Activated CD4-positive, alpha-beta T cell treated with anti-CD3 and anti-CD28 coated beads for 24 hours (primary cell): ENCODE measurements around the gene CEP170B.
"Not testable (repeated sequence)": the region's sequence is repeated elsewhere in the genome, so short reads cannot be mapped to it uniquely, and the experiment has no call there.

Experiments
- DNase-seq, 2 donors: peaks; one replicate each; pipeline ENCODE4 v3.0.0-alpha.2; 2020; ENCODE audit warnings: low read depth in 2 of 2

The CEP170B gene

GRCh38 chr14:104889375-104889757, 24.3 kb downstream of the CEP170B start:
- DNase-seq, result no peak

DNA sequence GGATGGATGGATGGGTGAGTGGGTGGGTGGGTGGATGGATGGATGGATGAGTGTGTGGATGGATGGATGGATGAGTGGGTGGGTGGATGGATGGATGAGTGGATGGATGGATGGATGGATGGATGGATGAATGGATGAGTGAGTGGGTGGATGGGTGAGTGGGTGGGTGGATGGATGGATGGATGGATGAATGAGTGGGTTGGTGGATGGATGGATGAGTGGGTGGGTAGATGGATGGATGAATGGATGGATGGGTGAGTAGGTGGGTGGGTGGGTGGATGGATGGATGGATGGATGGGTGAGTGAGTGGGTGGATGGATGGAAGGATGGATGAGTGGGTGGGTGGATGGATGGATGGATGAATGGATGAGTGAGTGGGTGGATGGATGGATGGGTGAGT, 25.2 kb downstream of the CEP170B start:
- not testable (repeated sequence) for DNase-seq

- DNase-seq, result no peak
Observed at GRCh38 chr14:104891121-104891551, 26.1 kb downstream of the CEP170B start.

DNA sequence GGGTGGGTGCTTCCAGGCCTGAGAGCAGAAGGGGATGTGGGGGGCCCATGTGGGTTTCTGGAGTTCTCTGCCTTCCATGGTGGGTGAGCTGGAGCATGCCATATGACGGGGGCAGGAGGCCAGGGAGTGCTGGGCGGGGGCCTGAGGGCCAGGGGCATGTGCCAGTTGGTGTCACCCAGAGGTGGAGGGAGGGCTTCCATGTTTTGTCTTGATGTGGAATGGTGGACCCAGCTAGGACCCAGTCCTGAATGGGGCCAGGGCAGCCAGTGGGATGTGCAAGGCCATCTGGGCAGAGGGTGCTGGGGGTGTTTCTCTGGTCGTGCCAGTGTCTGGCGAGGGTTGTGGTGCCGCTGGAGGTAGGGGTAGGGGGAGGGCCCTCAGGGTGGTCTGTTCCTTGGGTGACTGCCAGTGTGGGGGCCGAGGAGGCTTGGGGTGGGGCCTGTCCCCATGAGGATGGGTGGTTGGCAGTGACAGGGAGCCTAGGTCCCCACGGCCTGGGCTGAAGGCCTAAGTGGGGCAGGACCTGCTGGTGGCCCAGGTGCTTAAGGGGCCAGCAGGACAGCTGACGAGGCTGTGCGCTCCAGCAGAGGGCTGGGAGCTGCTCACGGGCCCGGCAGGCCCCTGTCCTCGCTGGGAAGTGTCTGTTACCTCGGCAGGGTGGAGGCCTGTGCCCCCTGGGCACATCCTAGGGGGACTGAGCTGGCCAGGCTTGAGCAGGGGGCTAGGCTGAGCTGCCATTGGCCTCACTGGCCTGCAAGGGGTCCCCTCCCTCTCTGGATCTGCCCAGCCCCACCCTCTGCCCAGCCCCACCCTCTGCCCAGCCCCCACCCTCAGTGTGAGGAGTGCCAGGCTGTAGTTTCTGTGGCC, 26.8 kb downstream of the CEP170B start:
- no peak for DNase-seq

- DNase-seq, result no peak
Observed at GRCh38 chr14:104892531-104893434, 27.7 kb downstream of the CEP170B start.

DNA sequence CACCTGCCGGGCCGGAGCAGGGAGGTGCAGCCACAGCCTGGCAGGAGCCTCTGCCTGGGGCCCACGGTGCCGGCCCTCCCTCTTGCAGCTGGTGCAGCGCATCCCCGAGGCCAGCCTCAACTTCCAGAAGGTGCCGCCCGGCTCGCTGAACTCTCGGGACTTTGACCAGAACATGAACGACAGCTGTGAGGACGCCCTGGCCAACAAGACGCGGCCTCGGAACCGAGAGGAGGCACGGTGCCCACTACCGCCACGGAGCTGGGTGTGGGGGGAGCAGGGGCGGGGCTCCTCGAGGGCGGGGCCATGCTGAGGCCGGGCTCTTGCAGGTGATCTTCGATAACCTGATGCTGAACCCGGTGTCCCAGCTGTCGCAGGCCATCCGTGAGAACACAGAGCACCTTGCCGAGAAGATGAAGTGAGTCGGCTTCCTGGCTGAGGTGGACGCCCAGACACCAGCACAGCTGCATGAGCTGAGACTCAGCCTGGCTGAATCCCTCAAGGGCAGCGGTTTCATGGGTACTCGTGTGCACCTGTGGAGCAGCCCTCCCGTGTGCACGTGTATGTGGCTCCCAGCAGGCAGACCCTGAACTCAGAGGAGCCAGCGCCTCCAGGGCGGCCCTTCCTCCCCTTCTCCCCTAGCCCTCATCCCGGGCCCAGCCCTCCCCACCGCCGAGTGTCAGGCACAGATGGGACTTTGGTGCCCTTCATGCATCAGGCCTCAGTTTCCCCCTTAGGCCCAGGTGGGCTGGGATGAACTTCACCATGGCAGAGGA, 28.6 kb downstream of the CEP170B start:
- no peak for DNase-seq

DNA sequence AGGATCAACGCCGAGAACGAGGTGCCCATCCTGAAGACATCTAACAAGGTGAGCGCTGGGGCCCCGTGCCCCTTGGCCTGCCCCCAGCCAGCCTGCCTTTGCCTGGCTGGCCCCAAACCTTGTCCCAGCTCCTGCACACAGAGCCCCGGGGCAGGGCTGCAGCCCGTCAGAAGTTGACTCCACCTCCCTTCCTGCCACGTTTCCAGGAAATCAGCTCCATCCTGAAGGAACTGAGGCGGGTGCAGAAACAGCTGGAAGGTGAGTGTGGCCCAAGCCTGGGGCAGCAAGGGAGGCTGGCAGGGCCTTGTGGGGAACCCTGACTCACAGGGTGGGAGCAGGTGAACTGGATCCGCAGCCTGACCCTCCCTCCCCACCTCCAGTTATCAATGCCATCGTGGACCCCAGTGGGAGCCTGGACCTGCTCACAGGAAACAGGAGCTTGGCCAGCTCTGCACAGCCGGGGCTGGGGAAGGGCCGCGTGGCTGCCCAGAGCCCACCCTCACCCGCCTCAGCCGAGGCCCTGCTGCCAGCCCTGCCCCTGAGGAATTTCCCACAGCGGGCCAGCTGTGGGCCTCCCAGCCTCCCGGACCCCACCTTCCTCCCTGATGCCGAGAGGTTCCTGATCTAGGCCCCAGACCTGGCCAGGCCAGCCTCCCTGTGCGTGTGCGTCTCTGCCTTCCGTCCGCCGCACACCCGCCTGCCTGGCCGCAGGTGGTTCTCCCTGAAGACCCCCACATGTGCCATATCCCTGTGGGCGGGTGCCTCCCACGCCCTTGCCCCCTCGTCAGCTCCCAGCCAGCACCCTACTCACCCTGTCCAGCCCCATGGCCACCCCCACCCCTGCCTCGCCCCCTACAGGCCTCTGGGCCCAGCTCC, 29.5 kb downstream of the CEP170B start:
- DNase-seq, result no peak

GRCh38 chr14:104895207-104895785, 30.2 kb downstream of the CEP170B start:
- no peak for DNase-seq

DNA sequence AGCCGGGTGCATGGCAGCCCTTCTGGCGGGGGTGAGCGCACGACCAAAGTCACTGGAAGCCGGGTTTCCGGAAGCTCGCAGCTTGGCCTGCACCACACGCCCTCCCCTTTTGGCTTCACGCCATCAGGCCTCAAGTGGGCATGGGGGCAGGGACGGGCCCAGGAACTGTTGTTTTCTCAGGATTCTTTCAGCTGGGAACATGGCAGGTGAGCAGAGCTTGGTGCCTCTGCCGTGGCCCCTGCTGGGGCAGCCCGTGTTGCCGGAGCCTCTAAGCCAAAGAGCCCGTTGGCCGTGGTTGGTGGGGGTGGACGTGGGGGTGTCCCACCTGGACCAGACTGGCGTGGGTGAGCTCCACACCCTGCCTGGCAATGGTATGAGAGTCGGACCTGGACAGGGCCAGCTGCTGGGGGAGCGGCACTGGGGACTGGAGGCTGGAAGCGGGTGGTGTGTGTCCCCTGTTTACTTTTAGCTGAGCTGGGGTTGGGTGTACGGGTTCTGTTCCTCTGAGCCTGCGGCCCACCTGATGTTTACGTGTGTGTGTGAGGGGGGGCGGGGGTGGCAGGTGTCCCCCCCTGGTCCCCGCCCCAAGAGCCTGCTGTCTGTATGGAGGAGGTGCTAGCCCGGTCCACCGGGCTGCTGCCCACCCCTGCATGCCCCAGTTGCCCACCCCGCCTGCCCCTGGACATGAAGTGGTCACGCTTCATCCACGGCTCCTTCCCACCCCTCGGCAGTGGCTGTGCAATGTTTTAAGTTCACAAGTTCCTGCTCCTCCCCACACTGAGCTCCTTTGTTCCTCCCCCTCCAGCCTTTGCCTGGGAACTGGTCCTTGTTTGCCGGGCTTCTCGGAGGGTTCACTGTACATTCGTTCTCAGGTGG, 31.0 kb downstream of the CEP170B start:
- DNase-seq, result no peak

DNA sequence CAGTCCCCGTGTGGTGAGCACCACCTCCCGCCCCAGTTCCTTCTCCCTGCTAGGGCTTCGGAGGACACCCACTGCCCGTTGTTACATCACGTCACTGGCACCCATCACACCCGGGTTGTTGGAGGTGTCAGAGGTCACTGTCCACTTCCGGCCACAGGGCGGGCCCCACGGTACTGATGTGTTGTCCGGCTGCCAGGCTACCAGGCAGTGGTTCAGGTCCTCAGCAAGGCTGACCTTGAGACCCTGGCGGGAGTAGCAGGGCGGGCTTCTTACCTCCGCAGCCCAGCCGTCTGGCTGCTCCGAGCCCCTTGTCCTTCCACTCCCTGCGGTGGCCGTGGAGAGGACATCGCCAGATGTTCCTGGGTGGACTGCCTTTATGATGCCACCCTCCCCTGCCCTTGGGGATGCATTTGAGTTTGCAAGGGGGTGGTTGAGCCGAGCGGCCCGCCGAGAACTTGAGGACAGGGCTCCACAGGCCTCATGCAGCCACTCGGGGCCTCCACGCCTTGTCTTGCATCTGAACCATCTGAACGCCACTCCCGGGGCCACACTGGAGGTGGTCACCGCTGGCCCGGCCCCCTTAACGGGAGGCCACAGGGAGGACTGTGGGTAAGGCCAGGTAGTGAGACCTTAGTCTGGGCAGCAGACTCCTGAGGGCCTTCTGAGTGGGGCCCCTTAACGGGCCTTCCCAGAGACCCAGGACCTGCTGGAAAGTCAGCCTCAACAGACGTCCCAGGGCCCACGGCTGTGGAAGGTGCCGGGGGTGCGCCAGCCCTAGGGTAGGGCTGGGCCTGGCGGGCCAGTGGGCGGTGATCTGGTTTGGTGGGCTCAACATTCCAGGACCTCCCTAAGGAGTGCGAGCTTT, 32.5 kb downstream of the CEP170B start:
- no peak for DNase-seq

- no peak for DNase-seq
Observed at GRCh38 chr14:104898195-104898558, 33.1 kb downstream of the CEP170B start.

DNA sequence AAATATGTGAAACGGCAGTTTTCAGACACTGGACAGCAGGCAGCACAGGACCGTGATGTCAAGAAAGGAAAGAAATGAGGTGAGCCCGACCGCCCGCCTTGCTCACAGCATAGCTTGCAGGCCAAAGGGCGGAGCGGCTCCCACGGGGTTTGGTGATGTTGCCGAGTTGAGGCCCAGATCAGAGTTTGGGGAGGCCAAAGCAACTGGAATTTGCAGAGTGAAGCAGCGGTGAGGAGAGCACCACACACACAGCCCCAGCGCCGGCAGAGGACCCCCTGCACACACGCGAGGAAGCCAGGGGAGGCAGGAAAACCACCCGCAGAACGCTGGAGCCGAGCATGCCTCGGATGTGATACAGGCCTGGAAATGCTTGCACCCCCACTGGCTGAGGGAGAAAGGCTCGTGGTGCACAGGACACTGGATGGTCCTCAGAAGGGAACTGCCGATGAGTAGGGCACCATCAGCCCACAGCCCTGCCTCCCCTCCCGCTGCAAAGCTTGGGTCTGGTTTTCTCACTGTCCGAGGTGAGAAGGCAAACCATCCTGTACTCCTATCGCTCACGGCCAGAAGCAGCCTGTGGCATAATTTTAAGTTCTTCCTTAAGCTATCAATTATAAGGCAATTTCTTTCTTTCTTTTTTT, 33.9 kb downstream of the CEP170B start:
- no peak for DNase-seq

DNA sequence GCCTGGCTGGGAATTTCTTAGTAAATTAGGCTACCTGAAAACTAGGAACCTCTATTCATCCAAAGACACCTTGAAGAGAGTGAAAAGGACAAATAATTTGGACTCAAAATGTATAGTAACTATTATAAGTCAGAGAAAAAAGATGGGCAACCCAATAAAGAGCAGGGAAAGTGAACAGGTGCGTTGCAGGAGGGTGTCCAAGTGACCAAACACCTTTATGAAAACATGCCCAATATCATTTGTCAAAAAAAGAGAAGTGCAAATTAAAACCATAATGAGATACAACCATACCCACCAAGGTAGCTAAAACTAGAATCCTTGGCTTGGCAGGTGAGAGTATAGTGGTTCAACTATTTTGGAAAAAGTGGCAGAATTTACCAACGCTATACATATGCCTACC, 34.7 kb downstream of the CEP170B start:
- no peak for DNase-seq

GRCh38 chr14:104900639-104901512, 35.8 kb downstream of the CEP170B start:
- no peak for DNase-seq

DNA sequence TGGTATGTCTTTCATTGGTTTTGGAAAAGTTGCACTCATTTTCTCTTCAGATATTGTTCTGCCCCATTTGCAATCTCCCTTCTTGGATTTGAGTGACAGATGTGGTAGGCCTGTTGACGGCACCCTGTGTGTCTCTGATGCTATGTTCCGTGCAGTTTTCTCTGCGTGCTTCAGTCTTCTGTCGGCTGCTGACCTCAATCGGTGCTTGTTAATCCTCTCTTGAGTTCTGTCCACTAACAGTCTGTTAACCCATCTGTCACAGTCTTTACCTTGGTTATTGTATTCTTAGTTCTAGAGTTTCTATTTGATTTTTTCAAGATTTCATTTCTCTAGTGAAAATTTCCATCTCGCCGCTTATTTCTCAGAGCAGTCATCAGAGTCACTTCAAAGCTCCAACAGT, 38.9 kb downstream of the CEP170B start:
- no peak for DNase-seq

DNA sequence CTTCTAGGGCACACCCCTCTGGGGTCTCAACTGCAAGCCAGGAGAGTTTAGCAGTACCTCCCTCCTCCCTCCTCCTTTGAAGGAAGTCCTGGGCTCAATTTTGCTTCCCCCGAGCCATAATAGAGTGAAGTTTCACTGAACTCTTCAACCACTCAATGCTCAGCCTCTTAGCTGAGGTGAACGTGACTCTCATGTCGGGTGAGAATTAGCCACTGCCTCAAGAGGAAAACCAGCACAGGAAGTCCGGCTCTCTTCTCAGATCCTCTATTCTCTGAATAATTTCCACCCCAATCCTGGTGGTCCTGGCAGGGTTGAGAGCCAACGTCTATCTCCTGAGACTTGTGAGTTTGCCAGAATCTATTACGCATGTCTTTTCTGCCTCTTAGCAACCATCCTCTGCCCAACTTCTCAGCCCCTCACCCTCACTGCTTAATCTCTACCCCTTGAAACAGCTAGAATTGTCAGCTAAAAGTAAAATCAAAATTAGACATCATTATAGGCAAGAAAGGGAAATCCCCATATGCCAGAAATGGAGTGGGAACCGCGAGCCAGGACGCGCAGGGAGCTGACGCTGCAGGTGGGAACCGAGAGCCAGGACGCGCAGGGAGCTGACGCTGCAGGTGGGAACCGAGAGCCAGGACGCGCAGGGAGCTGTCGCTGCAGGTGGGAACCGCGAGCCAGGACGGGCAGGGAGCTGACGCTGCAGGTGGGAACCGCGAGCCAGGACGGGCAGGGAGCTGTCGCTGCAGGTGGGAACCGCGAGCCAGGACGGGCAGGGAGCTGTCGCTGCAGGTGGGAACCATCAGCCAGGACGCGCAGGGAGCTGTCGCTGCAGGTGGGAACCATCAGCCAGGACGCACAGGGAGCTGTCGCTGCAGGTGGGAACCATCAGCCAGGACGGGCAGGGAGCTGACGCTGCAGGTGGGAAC, 39.8 kb downstream of the CEP170B start:
- DNase-seq, result not testable (repeated sequence)
